CD4-positive, alpha-beta T cell treated with Interleukin-15 for 1 hour (primary cell): ENCODE data around the gene JAGN1.
"Not testable (repeated sequence)": the region's sequence is repeated elsewhere in the genome, so short reads cannot be mapped to it uniquely, and the experiment has no call there.

ENCODE experiments used
- DNase-seq: peaks from one replicate; pipeline ENCODE4 v3.0.0-alpha.2; 2020

The JAGN1 gene

DNA sequence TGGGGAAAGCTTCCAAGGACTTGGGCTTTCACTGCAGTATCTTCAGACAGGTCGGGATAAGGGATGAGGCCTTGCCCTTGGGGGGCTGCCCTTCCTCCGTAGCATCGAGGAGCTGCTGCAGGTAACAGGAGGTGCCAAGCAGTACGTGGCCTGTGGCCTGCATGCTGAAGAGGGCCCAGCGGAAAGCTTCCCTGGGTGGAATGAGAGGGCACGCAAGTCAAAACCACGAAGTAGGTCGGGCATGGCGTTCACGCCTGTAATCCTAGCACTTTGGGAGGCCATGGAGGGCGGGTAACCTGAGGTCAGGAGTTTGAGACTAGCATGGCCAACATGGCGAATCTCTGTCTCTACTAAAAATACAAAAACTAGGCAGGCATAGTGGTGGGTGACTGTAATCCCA lies 23.3 kb upstream of the JAGN1 start:
- no peak for DNase-seq

DNA sequence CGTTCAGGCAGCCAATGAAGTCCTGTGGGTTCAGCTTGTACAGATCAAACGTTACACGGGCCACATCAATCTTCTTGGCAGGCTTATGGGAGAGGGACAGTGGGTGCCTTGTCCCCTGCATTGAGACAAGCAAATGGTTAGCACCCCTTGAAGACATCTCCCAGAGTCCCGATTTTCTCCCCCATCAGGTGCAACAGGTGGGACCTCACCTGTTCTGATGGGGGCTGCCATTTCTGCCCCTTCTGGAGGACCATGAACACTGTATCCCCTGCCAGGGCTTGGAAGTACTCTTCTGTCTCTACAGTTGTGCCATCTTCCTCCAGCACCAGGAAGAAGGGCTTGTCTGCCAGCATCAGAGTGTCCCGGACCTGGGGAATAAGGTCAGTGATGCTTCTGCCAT lies 20.5 kb upstream of the JAGN1 start:
- no peak for DNase-seq

GRCh38 chr3:9870978-9871377 lies 19.4 kb upstream of the JAGN1 start:
- DNase-seq, result no peak

GRCh38 chr3:9872067-9872466 lies 18.3 kb upstream of the JAGN1 start:
- not testable (repeated sequence) for DNase-seq

DNA sequence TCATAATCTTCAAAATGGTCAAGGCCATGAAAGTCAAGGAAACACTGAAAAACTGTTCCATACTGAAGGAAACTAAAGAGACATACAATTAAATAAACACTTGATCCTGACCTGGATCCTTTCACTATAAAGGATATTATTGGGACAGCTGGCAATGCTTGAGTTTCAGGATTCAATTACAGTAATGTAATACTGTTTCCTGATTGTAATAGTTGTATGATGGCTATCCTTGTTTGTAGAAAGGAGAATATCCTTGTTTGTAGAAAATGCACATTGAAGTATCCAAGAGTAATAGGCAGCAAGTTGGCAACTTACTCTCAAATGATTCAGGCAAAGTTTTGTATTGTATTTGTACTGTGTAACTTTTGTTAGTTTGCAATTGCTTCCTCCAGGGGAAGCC lies 15.0 kb upstream of the JAGN1 start:
- DNase-seq, result no peak

DNA sequence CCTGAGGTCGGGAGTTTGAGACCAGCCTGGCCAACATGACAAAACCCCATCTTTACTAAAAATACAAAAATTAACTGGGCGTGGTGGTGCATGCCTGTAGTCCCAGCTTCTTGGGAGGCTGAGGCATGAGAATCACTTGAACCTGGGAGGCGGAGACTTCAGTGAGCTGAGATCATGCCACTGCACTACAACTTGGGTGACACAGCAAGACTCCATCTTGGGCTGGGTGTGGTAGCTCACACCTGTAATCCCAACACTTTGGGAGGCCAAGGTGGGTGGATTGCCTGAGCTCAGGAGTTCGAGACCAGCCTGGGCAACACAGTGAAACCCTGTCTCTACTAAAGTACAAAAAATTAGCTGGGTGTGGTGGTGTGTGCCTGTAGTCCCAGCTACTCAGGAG lies 14.2 kb upstream of the JAGN1 start:
- not testable (repeated sequence) for DNase-seq

GRCh38 chr3:9876991-9877390 lies 13.4 kb upstream of the JAGN1 start:
- DNase-seq, result no peak

DNA sequence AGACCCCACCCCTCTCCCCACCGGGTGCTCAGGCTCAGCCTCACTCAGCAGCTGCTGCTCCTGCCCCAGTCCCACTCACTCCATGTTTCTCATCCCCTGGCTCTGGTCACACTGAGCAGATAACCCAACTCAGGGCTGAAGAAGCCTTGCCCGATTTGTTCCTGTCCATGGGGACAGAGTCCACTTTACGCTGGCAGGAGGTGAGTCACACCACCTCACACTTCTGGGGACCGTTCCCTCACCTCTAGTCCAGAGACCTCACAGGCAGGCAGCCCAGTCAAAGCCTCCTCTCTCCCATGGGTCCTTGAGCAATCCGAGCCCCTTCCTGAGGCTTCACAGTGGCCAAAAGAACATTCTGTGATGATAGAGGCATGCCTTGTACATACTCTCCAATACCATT lies 11.7 kb upstream of the JAGN1 start:
- DNase-seq, result no peak

DNA sequence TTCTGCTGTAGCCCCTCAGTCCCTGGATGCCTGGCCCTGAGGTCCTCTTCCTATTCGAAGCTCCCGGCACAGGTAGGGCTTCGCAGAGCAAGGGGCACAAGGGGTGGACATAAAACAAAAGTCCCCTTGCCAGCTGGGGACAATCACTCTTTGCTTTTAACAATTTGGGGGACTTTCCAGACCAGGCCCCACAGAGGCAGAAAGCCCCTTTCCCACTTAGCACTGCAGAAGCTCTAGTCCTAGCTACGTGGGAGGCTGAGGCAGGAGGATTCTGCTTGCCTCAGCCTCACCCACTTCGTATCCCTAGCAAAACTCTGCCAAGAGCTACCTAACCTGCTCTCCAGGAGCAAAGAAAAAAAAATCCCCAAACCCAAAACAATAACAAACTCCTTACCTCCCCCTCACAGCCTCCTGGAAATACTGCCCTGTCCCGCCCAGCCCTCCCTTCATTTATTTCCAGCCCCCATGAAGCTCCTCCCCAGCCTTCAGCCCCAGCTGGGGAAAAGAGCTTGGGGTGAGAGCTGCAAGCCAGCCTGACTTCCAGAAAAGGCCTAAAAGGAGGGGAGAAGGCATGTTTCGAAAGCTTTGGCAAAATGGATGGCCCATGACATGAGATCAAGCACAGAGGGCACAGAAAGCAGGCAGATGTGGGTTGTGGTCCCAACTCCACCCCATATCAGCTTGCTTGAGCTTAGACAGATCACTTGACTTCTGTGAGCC lies 10.4 kb upstream of the JAGN1 start, which contains the start of gene CIDEC:
TSS of gene CIDEC (minus strand) at position 424 of the 720 bp plus-strand sequence. CDS start 1,767 bp downstream, outside the sequence.
- DNase-seq, result no peak

GRCh38 chr3:9881441-9881840 lies 9.0 kb upstream of the JAGN1 start:
- DNase-seq, result no peak

DNA sequence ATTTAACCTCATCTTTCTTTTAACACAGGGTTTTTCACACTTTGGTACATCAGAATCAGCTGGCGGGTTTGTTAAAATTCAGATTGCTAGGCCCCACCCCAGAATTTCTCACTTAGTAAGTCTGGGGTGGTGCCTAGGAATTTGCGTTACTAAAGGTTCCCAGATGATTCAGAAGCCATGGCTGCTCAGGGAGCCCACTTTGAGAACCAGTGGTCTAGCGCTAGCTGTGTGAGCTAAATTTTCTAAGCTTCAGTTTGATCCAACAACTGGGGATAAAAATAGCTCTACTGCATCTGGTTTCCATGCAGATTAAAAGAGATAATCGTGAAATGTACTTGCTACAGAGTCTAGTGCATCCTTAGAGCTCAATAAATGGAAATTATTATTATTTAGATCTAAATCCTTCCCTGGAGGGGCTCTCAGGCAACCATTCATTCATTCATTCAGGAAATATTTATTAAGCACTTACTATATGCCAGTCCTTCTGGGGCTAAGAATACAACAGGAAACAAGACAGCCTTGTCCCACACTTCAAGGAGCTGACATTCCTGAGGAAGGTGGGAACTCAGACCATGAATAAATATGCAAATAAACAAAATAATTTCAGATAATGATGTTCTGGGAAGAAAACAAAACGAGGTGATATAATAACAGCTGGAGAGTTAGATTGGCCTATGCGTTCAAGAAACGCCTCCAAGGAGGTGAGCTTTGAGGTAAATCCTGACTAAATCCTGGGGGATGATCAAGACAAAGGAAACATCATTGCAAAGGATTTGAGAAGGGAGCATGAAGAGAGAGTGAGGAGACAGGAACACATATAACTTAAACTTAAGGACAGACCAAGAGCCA lies 6.5 kb upstream of the JAGN1 start:
- DNase-seq, result no peak

GRCh38 chr3:9884555-9885165 lies 5.8 kb upstream of the JAGN1 start:
- no peak for DNase-seq

- DNase-seq, result no peak
Measured at GRCh38 chr3:9886328-9886727, 4.1 kb upstream of the JAGN1 start.

DNA sequence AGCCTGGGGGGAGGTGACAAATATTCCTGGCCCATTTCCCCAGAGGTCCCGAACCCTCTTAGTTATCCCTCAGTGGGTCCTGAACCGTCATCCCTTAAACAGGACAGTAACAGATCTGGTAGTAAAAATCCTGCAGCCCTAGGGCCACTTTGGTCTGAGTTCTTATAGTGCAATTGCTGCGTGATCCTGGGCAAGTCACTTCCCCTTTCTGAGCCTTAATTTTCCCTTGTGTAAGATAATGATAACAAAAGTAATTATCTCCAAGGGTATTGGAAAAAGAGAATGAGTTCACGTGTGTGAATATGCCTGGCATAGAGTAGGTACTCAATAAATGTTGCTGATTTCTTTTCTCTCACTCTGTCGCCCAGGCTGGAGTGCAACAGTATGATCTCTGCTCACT lies 2.9 kb upstream of the JAGN1 start:
- DNase-seq, result no peak

DNA sequence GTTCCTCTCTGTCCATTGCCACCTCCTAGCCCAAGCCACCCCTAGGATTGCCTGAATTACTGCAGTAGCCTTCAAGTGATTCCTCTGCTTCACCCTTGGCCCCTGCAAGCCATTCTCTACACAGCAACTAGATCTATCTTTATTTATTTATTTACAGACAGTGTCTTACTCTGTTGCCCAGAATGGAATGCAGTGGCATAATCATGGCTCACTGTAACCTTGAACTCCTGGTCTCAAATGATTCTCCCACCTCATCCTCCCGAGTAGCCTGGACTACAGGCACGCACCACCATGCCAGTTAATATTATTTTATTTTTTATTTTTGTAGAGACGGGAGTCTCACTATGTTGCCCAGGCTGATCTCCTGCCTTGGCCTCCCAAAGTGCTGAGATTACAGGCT lies 1.9 kb upstream of the JAGN1 start:
- no peak for DNase-seq

DNA sequence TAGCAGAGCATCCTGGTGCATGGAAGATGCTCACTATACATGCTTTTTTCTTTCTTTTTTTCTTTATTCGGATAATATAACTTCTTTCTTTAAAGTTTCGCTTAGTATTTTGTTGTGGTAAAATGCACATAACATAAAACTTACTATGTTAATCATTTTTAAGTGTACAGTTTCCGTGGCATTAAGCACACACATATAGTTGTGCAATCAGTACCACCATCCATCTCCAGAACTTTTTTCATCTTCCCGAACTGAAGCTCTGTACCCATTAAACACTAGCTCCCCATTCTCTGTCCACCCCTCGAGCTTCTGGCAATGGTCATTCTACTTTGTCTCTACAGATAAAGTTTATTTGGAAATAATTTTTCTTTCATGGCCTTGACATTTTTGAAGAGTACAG lies 1.0 kb upstream of the JAGN1 start:
- DNase-seq, result no peak

GRCh38 chr3:9891072-9891622 lies 737 bp downstream of the JAGN1 start:
- no peak for DNase-seq

GRCh38 chr3:9893739-9894138 lies 3.3 kb downstream of the JAGN1 start:
- no peak for DNase-seq

DNA sequence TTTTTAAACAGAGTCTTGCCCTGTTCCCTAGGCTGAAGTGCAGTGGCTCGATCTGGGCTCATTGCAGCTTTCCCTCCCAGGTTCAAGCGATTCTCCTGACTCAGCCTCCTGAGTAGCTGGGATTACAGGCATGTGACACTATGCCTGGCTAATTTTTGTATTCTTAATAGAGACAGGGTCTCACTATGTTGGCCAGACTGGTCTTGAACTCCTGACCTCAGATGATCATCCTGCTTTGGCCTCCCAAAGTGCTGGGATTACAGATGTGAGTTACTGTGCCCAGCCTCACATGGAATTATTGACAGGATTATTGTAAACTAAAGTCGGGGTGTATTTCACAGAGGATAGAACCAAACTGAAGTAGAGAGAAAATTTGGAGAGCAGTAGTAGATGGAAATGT lies 5.3 kb downstream of the JAGN1 start:
- DNase-seq, result not testable (repeated sequence)

DNA sequence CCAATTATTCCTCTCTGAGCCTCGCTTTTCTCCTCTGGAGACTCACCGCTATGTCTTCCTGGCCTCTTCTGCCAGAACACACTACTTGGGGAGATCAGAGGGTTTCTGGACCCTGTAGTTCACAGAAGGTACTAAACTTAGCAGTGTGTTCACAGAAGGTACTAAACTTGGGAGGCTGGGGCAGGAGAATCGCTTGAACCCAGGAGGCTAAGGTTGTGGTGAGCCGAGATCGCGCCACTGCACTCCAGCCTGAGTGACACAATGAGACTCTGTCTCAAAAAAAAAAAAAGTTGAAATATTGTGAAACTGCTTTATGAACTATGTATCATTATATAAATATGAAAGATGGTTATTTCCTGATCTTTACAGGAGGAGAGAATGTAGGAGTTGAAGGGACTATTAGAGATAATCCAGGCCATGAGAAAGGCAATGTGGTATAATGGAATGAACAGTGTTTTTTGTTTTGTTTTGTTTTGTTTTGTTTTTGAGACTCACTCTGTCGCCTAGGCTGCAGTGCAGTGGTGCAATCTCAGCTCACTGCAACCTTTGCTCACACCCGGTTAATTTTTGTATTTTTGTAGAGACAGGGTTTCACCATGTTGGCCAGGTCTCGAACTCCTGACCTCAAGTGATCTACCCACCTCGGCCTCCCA lies 6.5 kb downstream of the JAGN1 start:
- not testable (repeated sequence) for DNase-seq

DNA sequence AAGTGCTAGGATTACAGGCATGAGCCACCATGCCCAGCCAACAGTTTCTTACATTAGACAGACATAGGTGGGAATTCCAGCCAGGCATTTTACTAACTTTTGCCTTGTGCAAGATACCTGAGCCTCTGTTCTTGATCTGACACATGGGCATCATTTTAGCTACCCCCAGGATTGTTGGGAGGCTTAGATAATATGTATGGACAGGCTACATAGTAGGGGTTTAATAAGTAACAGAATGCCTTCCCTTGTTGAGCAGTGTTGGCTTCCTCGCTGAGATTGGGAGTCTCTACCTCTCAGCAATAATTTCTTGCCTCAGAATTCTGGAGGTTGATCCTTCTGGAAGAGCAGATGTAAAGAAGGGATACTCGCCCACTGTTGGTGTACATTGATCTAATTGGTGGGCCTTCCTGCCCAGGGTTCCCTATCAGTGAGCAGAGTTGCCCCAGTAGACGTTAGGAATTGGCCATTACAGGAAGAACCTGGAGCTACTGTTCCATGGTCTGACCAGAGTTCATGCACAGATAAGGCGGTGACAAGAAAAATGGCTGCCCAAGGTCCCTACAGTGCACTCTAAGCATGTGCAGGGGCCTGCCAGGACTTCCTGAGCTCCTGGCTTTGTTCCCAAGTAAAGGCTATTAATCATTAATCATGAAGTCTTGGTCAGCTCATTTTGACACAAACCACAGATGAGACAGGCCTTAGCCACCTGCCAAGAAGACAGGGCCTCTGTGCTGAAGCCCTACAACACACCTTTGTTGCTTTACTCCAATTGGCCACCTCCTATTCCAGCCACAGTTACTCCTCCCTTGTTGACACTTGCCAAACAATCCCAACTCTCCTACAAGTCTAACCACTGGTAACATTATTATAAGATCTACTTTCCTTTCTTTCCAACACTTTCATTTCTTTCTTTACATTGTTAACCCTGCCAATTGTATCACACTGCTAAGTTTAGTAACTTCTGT lies 7.3 kb downstream of the JAGN1 start:
- no peak for DNase-seq
